ENCODE results near the gene GTPBP6.

Gene GTPBP6

DNA sequence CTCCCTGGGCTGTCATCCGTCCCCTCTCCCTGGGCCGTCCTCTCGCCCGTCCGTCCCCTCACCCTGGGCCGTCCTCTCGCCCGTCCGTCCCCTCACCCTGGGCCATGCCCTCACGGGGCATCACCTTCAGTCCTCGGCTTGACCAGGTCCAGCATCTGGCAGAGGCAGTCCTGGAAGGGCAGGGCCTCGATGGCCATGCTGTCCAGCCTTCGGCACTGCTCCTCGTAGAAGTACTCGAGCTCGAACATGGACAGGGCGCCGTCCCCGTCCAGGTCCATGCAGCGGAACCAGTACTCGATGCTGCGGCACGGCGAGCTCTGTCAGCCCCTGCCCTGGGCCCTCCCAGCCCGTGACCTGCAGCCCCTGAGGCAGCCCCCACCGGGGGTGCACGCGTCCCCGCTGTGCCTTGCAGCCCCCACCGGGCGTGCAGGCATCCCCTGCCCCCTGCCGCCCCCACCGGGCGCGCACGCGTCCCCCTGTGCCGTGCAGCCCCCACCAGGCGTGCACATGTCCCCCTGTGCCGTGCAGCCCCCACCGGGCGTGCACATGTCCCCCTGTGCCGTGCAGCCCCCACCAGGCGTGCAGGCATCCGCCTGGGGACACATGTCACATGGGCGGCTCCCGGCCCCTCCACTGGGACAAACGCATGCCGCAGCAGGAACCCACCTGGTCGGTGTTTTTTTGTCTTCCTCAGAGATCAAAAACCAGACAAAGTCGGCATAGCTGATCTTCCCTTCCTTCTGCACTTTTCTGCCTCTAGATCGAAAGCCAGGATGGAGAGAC is 22.2 kb upstream of the GTPBP6 start:
- DNase-seq (ENCODE audit: low read depth, low spot score), result no peak
- no peak overlapping the region for H3K9ac ChIP-seq (ENCODE audit: insufficient read length)
- no peak overlapping the region for H3K4me3 ChIP-seq
- H3K36me3 ChIP-seq (ENCODE audit: insufficient read depth, low read length), result no peaks in the 10 kb centered on the region; the same call in 1 of the 2 replicates
- no peak overlapping the region for H3K27ac ChIP-seq
- TF ChIP-seq POLR2AphosphoS5 (IDR thresholded peaks at IDR 0.05; ENCODE audit: borderline replicate concordance, low read depth, low read length) (no peak), EZH2 (IDR thresholded peaks at IDR 0.05) (no peak), FOXP2 (optimal IDR thresholded peaks at IDR 0.05; ENCODE audit: control extremely low read depth, extremely low read length, insufficient read depth) (no peak)
- H3K9me3 ChIP-seq (ENCODE audit: low read depth, low read length), result no peaks in the 10 kb centered on the region

DNA sequence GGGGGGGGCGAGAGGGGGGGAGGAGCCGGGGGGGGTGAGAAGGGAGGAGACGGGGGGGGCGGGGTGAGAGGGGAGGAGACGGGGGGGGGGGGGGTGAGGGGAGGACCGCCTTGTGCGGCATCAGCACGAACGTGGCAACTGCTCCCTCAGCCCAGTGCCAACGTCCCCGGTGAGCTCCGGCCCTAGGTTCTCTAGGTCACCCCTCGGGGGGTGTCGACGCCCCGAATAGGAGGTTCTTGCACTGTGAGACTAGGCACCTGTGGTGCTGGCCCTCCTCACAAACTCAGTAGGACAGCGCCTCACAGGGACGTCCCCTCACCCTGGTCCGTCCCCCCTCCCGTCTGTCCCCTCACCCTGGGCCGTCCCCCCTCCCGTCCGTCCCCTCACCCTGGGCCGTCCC is 21.5 kb upstream of the GTPBP6 start:
- no peaks in the 10 kb centered on the region; the same call in 1 of the 2 replicates for H3K36me3 ChIP-seq (ENCODE audit: insufficient read depth, low read length)

DNA sequence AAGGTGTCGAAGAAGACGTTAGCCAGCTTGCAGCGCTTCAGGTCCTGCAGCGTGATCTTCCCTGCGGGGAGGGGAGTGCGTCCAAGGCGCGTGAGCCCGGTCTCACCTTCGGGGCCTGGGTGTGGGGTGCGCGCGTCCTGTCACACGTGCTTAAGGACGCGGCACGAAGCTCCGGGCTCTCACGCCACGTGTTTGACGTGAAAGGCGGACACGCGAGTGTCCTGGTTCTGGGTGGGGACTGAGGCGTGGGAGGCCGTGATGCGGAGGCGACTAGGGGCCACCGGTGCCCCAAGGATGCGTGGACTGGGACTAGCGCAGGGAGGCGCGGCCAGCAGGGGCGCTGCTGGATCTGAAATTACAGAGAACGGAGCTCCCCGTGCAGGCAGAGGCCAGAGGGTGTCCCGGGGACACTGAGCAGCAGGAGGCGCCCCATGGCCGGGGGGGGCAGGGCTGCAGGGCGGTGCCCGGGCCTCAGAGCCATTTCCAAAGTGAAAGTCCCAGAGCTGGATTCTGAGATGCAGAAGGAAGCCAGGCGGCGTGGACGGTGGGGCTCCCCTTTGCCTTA is 20.3 kb upstream of the GTPBP6 start:
- no peak for TF ChIP-seq POLR2AphosphoS5 (IDR thresholded peaks at IDR 0.05; ENCODE audit: borderline replicate concordance, low read depth, low read length)
- TF ChIP-seq EZH2 (IDR thresholded peaks at IDR 0.05), result no peak
- TF ChIP-seq FOXP2 (optimal IDR thresholded peaks at IDR 0.05; ENCODE audit: control extremely low read depth, extremely low read length, insufficient read depth), result no peak
- no peak for DNase-seq (ENCODE audit: low read depth, low spot score)
- H3K27ac ChIP-seq, result no peak overlapping the region
- no peaks in the 10 kb centered on the region; the same call in 1 of the 2 replicates for H3K36me3 ChIP-seq (ENCODE audit: insufficient read depth, low read length)
- no peak overlapping the region for H3K9ac ChIP-seq (ENCODE audit: insufficient read length)
- no peak overlapping the region for H3K4me3 ChIP-seq
- no peaks in the 10 kb centered on the region for H3K9me3 ChIP-seq (ENCODE audit: low read depth, low read length)

More for the DNA sequence above, 21.5 kb upstream of the GTPBP6 start:
- DNase-seq (ENCODE audit: low read depth, low spot score), result no peak
- H3K9ac ChIP-seq (ENCODE audit: insufficient read length), result no peak overlapping the region
- H3K27ac ChIP-seq, result no peak overlapping the region
- no peaks in the 10 kb centered on the region for H3K9me3 ChIP-seq (ENCODE audit: low read depth, low read length)
- TF ChIP-seq FOXP2 (optimal IDR thresholded peaks at IDR 0.05; ENCODE audit: control extremely low read depth, extremely low read length, insufficient read depth) (no peak), POLR2AphosphoS5 (IDR thresholded peaks at IDR 0.05; ENCODE audit: borderline replicate concordance, low read depth, low read length) (no peak), EZH2 (IDR thresholded peaks at IDR 0.05) (no peak)
- H3K4me3 ChIP-seq, result no peak overlapping the region

DNA sequence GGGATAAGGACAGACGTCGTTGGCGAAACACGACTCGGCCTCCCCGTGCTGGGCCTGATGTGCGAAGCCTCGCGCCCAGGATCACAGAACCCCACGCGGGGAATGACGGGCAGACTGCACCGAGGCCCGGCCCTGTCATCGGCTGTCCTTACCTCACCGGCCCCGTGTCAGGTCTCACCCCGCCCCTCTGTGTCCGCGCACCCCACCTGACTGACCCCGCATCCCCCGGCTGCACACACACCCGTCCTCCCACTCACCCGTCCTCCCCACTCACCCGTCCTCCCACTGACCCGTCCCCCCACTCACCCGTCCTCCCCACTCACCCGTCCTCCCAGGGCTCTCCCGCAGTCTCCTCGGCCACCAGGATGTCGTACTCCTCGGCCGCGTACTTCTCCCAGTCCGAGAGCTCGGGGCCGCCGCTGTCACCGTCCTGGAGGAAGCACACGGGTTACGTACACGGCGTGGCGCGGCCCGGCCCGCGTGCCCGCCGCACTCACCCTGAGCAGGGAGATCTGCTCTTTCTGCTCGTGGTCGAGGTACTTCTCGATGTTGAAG is 19.8 kb upstream of the GTPBP6 start:
- H3K36me3 ChIP-seq (ENCODE audit: insufficient read depth, low read length), result no peaks in the 10 kb centered on the region; the same call in 1 of the 2 replicates
- TF ChIP-seq EZH2 (IDR thresholded peaks at IDR 0.05) (no peak), POLR2AphosphoS5 (IDR thresholded peaks at IDR 0.05; ENCODE audit: borderline replicate concordance, low read depth, low read length) (no peak), FOXP2 (optimal IDR thresholded peaks at IDR 0.05; ENCODE audit: control extremely low read depth, extremely low read length, insufficient read depth) (no peak)
- no peak for DNase-seq (ENCODE audit: low read depth, low spot score)

DNA sequence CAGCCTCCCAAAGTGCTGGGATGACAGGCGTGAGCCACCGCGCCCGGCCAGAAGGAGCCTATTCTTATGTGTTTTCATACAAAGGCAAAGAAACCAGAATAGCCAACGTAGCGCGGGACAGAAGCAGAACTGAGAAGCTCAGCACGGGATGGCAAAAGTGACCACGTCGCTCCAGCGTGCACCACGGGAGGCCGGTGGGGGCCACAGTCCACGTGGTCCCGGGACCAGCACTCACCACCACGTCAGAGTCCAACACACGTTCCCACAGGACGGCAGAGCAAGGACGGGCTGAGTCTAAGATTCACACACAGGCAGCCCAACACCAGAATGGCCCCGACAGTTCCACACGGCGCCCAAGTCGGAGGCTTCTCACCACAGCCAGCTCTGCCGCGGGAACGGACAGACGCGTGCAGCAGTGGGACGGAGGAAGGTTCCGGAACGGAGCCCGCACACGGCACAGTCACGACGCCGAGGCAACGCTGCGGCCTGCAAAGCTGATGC is 18.8 kb upstream of the GTPBP6 start:
- H3K4me3 ChIP-seq, result no peak overlapping the region
- no peak overlapping the region for H3K27ac ChIP-seq
- no peak for TF ChIP-seq FOXP2 (optimal IDR thresholded peaks at IDR 0.05; ENCODE audit: control extremely low read depth, extremely low read length, insufficient read depth)
- no peak for TF ChIP-seq POLR2AphosphoS5 (IDR thresholded peaks at IDR 0.05; ENCODE audit: borderline replicate concordance, low read depth, low read length)
- no peak for TF ChIP-seq EZH2 (IDR thresholded peaks at IDR 0.05)
- H3K9me3 ChIP-seq (ENCODE audit: low read depth, low read length), result no peaks in the 10 kb centered on the region
- no peak for DNase-seq (ENCODE audit: low read depth, low spot score)
- H3K36me3 ChIP-seq (ENCODE audit: insufficient read depth, low read length), result no peaks in the 10 kb centered on the region; the same call in 1 of the 2 replicates
- H3K9ac ChIP-seq (ENCODE audit: insufficient read length), result no peak overlapping the region

More for the DNA sequence above, 19.8 kb upstream of the GTPBP6 start:
- Histone ChIP-seq H3K9ac (ENCODE audit: insufficient read length) (no peak overlapping the region), H3K9me3 (ENCODE audit: low read depth, low read length) (no peaks in the 10 kb centered on the region), H3K27ac (no peak overlapping the region), H3K4me3 (no peak overlapping the region)

DNA sequence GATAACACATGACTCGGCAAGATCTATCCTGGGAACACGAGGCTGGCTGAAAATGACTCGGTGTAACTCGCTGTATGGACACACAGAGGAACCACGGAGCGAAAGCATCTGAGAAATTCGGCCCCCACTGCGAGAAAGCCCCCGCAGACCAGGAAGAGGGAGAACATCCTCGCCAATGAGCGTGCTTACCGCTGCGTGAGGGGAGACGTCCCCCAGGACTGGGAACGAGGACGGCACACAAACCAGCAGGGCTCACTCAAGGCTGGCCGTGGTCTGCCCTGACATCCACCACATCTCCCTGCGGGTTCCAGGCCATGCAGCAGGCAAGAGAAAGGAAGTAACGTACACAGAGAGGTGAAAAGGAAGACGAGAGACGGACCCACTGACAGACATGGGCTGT is 17.6 kb upstream of the GTPBP6 start:
- no peak overlapping the region for H3K4me3 ChIP-seq
- TF ChIP-seq POLR2AphosphoS5 (IDR thresholded peaks at IDR 0.05; ENCODE audit: borderline replicate concordance, low read depth, low read length) (no peak), EZH2 (IDR thresholded peaks at IDR 0.05) (no peak), FOXP2 (optimal IDR thresholded peaks at IDR 0.05; ENCODE audit: control extremely low read depth, extremely low read length, insufficient read depth) (no peak)
- H3K9ac ChIP-seq (ENCODE audit: insufficient read length), result no peak overlapping the region
- no peaks in the 10 kb centered on the region; the same call in 1 of the 2 replicates for H3K36me3 ChIP-seq (ENCODE audit: insufficient read depth, low read length)
- H3K27ac ChIP-seq, result peak overlapping the region; percentile 57
- H3K9me3 ChIP-seq (ENCODE audit: low read depth, low read length), result no peaks in the 10 kb centered on the region
- DNase-seq (ENCODE audit: low read depth, low spot score), result no peak

DNA sequence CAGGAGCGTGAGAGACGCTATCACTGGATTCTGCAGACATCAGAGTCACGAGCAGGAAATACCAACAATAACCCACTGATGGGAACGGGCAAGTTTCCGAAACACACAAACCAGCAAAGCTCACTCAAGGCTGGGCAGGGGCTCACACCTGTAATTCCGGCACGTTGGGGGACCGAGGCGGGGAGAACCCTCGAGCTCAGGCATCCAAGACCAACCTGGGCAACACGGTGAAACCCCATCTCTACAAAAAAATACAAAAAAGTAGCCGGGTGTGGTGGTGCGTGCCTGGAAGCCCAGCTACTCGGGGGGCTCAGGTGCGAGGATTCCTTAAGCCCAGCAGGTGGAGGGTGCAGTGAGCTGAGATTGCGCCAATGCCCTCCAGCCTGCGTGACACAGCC is 17.2 kb upstream of the GTPBP6 start:
- Histone ChIP-seq H3K9me3 (ENCODE audit: low read depth, low read length) (no peaks in the 10 kb centered on the region), H3K4me3 (no peak overlapping the region), H3K27ac (no peak overlapping the region), H3K36me3 (ENCODE audit: insufficient read depth, low read length) (no peaks in the 10 kb centered on the region; the same call in 1 of the 2 replicates), H3K9ac (ENCODE audit: insufficient read length) (no peak overlapping the region)
- DNase-seq (ENCODE audit: low read depth, low spot score), result no peak
- no peak for TF ChIP-seq FOXP2 (optimal IDR thresholded peaks at IDR 0.05; ENCODE audit: control extremely low read depth, extremely low read length, insufficient read depth)
- no peak for TF ChIP-seq EZH2 (IDR thresholded peaks at IDR 0.05)
- TF ChIP-seq POLR2AphosphoS5 (IDR thresholded peaks at IDR 0.05; ENCODE audit: borderline replicate concordance, low read depth, low read length), result no peak
